Loucy (cell line): ENCODE results near the gene GAS2L1.

Experiments used
- H2AFZ ChIP-seq: fragments of 200-600 bp; sonication (generic); 2 replicates; pipeline ENCODE4 v1.6.0; 2016; ENCODE audit warnings: antibody characterized with exemption, mild to moderate bottlenecking, low read length, moderate library complexity
- H3F3A ChIP-seq: fragments of 200-600 bp; 2 replicates; pipeline ENCODE4 v1.6.0; 2016; ENCODE audit warnings: antibody characterized with exemption, low read depth, mild to moderate bottlenecking
- H3K27me3 ChIP-seq: fragments of 200-600 bp; sonication (generic); 2 replicates; pipeline ENCODE4 v1.6.1; 2014; ENCODE audit warnings: low read length, mild to moderate bottlenecking; ENCODE audit not compliant: insufficient read depth, poor library complexity, severe bottlenecking
- H3K36me3 ChIP-seq: fragments of 200-600 bp; sonication (generic); 2 replicates; pipeline ENCODE4 v1.6.1; 2016; ENCODE audit warnings: low read length; ENCODE audit not compliant: insufficient read depth
- H3K4me1 ChIP-seq: fragments of 200-600 bp; sonication (generic); 2 replicates; pipeline ENCODE4 v1.5.1; 2014; ENCODE audit warnings: low read length, mild to moderate bottlenecking; ENCODE audit not compliant: insufficient read depth, poor library complexity, severe bottlenecking
- H3K4me2 ChIP-seq: fragments of 200-600 bp; sonication (generic); 2 replicates; pipeline ENCODE4 v1.6.0; 2014; ENCODE audit warnings: antibody characterized with exemption, low read length, low read depth, mild to moderate bottlenecking; ENCODE audit not compliant: poor library complexity, severe bottlenecking
- H3K4me3 ChIP-seq: fragments of 200-600 bp; sonication (generic); 2 replicates; pipeline ENCODE4 v1.5.1; 2014; ENCODE audit warnings: low read length, mild to moderate bottlenecking, mixed read lengths; ENCODE audit not compliant: poor library complexity, severe bottlenecking
- H3K79me2 ChIP-seq: fragments of 200-600 bp; sonication (generic); 2 replicates; pipeline ENCODE4 v1.6.1; 2014; ENCODE audit warnings: low read length; ENCODE audit not compliant: insufficient read depth
- H3K9ac ChIP-seq: fragments of 200-600 bp; sonication (generic); 2 replicates; pipeline ENCODE4 v1.6.0; 2014; ENCODE audit warnings: mild to moderate bottlenecking, low read depth, low read length, moderate library complexity; ENCODE audit not compliant: poor library complexity, severe bottlenecking
- H3K9me2 ChIP-seq: fragments of 200-600 bp; sonication (generic); replicated peaks from 2 replicates; pipeline ENCODE4 v1.6.1; 2016; ENCODE audit warnings: low read depth, low read length, mixed read lengths
- H3K9me3 ChIP-seq: fragments of 200-600 bp; sonication (generic); 2 replicates; pipeline ENCODE4 v1.6.1; 2014; ENCODE audit warnings: mild to moderate bottlenecking, antibody characterized with exemption, low read length, low read depth; ENCODE audit not compliant: insufficient read depth
- H4K20me1 ChIP-seq: fragments of 200-600 bp; sonication (generic); 2 replicates; pipeline ENCODE4 v1.6.0; 2014; ENCODE audit warnings: antibody characterized with exemption, low read length, mild to moderate bottlenecking; ENCODE audit not compliant: insufficient read depth, poor library complexity, severe bottlenecking
- EZH2phosphoT487 ChIP-seq: fragments of 200-600 bp; IDR thresholded peaks from 2 replicates; pipeline ENCODE4 v1.6.1; 2018; ENCODE audit warnings: antibody characterized with exemption, mild to moderate bottlenecking, moderate library complexity, borderline replicate concordance
- TF ChIP-seq, protein P1 (sequence below): fragments of 200-600 bp; sonication (generic); conservative IDR thresholded peaks from 2 replicates; pipeline ENCODE4 v1.5.1; 2014; ENCODE audit warnings: mild to moderate bottlenecking, antibody characterized with exemption, low read length

The GAS2L1 gene

GRCh38 chr22:29263791-29264276 is 42.6 kb upstream of the GAS2L1 start:
- Histone ChIP-seq H4K20me1 (peaks cover 10% of the 10 kb centered on the region), H3K36me3 (peaks cover 26% of the 10 kb centered on the region; the same call in 1 of the 2 replicates), H3K79me2 (peaks cover 37% of the 10 kb centered on the region), H3K9ac (no peak overlapping the region), H3K27me3 (peaks cover 6% of the 10 kb centered on the region), H3K4me2 (no peak overlapping the region), H3K4me1 (peaks cover 14% of the 10 kb centered on the region), H3K9me3 (no peaks in the 10 kb centered on the region), H3F3A (0 out of 2 replicates have a peak, but pooled peaks cover 3% of the 10 kb centered on the region), H2AFZ (no peak overlapping the region), H3K9me2 (no peaks in the 10 kb centered on the region), H3K4me3 (no peak overlapping the region)
- no peak for TF ChIP-seq EZH2phosphoT487
- TF ChIP-seq, protein P1, sequence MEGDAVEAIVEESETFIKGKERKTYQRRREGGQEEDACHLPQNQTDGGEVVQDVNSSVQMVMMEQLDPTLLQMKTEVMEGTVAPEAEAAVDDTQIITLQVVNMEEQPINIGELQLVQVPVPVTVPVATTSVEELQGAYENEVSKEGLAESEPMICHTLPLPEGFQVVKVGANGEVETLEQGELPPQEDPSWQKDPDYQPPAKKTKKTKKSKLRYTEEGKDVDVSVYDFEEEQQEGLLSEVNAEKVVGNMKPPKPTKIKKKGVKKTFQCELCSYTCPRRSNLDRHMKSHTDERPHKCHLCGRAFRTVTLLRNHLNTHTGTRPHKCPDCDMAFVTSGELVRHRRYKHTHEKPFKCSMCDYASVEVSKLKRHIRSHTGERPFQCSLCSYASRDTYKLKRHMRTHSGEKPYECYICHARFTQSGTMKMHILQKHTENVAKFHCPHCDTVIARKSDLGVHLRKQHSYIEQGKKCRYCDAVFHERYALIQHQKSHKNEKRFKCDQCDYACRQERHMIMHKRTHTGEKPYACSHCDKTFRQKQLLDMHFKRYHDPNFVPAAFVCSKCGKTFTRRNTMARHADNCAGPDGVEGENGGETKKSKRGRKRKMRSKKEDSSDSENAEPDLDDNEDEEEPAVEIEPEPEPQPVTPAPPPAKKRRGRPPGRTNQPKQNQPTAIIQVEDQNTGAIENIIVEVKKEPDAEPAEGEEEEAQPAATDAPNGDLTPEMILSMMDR, result no peak

DNA sequence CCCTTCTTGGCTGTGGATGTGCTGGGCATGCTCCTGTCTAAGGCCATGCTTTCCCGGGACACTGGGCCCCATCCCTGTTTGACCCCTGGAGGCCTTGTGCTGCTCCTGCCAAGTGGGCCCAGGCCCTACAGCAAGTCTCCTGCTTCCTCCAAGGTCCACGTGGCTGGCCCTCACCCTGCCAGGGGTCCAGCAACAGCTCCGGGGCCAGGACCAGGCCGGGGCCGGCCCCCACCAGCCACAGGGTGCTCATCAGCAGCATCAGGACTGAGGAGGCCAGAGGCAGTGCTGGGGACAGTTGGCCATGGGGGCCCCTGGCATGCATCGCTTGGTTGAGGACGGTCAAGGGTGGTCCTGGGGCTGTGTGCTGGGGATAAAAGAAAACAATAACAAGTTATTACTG is 41.1 kb upstream of the GAS2L1 start:
- Histone ChIP-seq H3K9me3 (no peaks in the 10 kb centered on the region), H3K4me2 (no peak overlapping the region), H3K4me3 (no peak overlapping the region), H3K4me1 (peaks cover 25% of the 10 kb centered on the region), H3K27me3 (peaks cover 6% of the 10 kb centered on the region), H3K9me2 (no peaks in the 10 kb centered on the region), H3K79me2 (peaks cover 52% of the 10 kb centered on the region), H3K9ac (no peak overlapping the region), H3K36me3 (peaks cover 13% of the 10 kb centered on the region), H4K20me1 (peaks cover 25% of the 10 kb centered on the region), H2AFZ (no peak overlapping the region), H3F3A (0 out of 2 replicates have a peak, but pooled peaks cover 3% of the 10 kb centered on the region)
- TF ChIP-seq, protein P1, result no peak
- TF ChIP-seq EZH2phosphoT487, result no peak

- TF ChIP-seq, protein P1, result no peak
- TF ChIP-seq EZH2phosphoT487, result no peak
- peaks cover 6% of the 10 kb centered on the region for H3K27me3 ChIP-seq
- H4K20me1 ChIP-seq, result peaks cover 31% of the 10 kb centered on the region
- H3K9ac ChIP-seq, result peak overlapping the region; percentile 99
- peak overlapping the region; percentile 94 for H3K4me3 ChIP-seq
- H3K9me2 ChIP-seq, result no peaks in the 10 kb centered on the region
- peak overlapping the region; percentile 100 for H3K4me2 ChIP-seq
- H3K36me3 ChIP-seq, result peaks cover 6% of the 10 kb centered on the region
- no peaks in the 10 kb centered on the region for H3K9me3 ChIP-seq
- H3K79me2 ChIP-seq, result peaks cover 58% of the 10 kb centered on the region
- H2AFZ ChIP-seq, result no peak overlapping the region
- peaks cover 31% of the 10 kb centered on the region for H3K4me1 ChIP-seq
- 0 out of 2 replicates have a peak, but pooled peaks cover 3% of the 10 kb centered on the region for H3F3A ChIP-seq
Observed at GRCh38 chr22:29265929-29266328, 40.5 kb upstream of the GAS2L1 start.
